Astrocyte (in vitro differentiated cells and primary cell): ENCODE measurements around the gene ITPK1. TPM values are rescaled to one million over a fixed set of nuclear protein-coding genes. Genes with fewer than 3 reads are reported as not detected.
A peak's percentile ranks its signal among the peaks of the same experiment; 100 is the strongest.

Experiments
- DNase-seq: peaks from one replicate; pipeline ENCODE4 v3.0.0-alpha.2; 2010; ENCODE audit warnings: low read depth
- FAIRE-seq: peaks from 2 replicates; lab custom pipeline; 2011; peaks lifted over from hg19 to GRCh38; lab: Jason Lieb, UNC
- H2AFZ ChIP-seq: 2 replicates; pipeline ENCODE4 v1.6.0; 2012; ENCODE audit warnings: low read depth, low read length, inconsistent platforms
- H3K27ac ChIP-seq: 2 replicates; pipeline ENCODE4 v1.5.1; 2011; ENCODE audit warnings: low read depth, low read length, inconsistent platforms
- H3K27me3 ChIP-seq: 2 replicates; pipeline ENCODE4 v1.6.0; 2011; ENCODE audit warnings: low read length, inconsistent platforms; ENCODE audit not compliant: insufficient read depth
- H3K36me3 ChIP-seq: 2 replicates; pipeline ENCODE4 v1.5.1; 2011; ENCODE audit warnings: low read length, inconsistent platforms; ENCODE audit not compliant: insufficient read depth
- H3K4me1 ChIP-seq: 2 replicates; pipeline ENCODE4 v1.5.1; 2011; ENCODE audit warnings: low read length, inconsistent platforms; ENCODE audit not compliant: insufficient read depth
- H3K4me2 ChIP-seq: 2 replicates; pipeline ENCODE4 v1.6.0; 2012; ENCODE audit warnings: low read length, inconsistent platforms
- H3K4me3 ChIP-seq: 2 replicates; pipeline ENCODE4 v1.5.1; 2011; ENCODE audit warnings: low read depth, mild to moderate bottlenecking, low read length, inconsistent platforms; ENCODE audit not compliant: insufficient read depth
- H3K79me2 ChIP-seq: 2 replicates; pipeline ENCODE4 v1.6.0; 2012; ENCODE audit warnings: mild to moderate bottlenecking, low read length, inconsistent platforms; ENCODE audit not compliant: insufficient read depth
- H3K9ac ChIP-seq: 2 replicates; pipeline ENCODE4 v1.6.0; 2012; ENCODE audit warnings: mild to moderate bottlenecking, low read length, inconsistent platforms
- H3K9me3 ChIP-seq: 2 replicates; pipeline ENCODE4 v1.5.1; 2012; ENCODE audit warnings: low read depth, mild to moderate bottlenecking, low read length, inconsistent platforms; ENCODE audit not compliant: insufficient read depth
- H4K20me1 ChIP-seq: 2 replicates; pipeline ENCODE4 v1.6.0; 2012; ENCODE audit warnings: low read length, inconsistent platforms; ENCODE audit not compliant: insufficient read depth
- H3K27ac Mint-ChIP-seq: one replicate; pipeline ENCODE4 v1.8.0; 2021; ENCODE audit warnings: mild to moderate bottlenecking, mixed read lengths; ENCODE audit not compliant: unreplicated experiment
- H3K27me3 Mint-ChIP-seq: one replicate; pipeline ENCODE4 v1.8.0; 2021; ENCODE audit warnings: low read depth, mixed read lengths; ENCODE audit not compliant: unreplicated experiment
- H3K36me3 Mint-ChIP-seq: one replicate; pipeline ENCODE4 v1.8.0; 2021; ENCODE audit warnings: low read depth, mixed read lengths; ENCODE audit not compliant: unreplicated experiment
- H3K4me1 Mint-ChIP-seq: one replicate; pipeline ENCODE4 v1.8.0; 2021; ENCODE audit warnings: low read depth, mixed read lengths; ENCODE audit not compliant: unreplicated experiment
- H3K4me3 Mint-ChIP-seq: one replicate; pipeline ENCODE4 v1.8.0; 2021; ENCODE audit warnings: mild to moderate bottlenecking, moderate library complexity, mixed read lengths; ENCODE audit not compliant: unreplicated experiment
- H3K9me3 Mint-ChIP-seq: one replicate; pipeline ENCODE4 v1.8.0; 2021; ENCODE audit warnings: mild to moderate bottlenecking, mixed read lengths; ENCODE audit not compliant: unreplicated experiment
- EZH2 ChIP-seq: IDR thresholded peaks from 2 replicates; pipeline ENCODE4 v1.6.1; 2012; ENCODE audit warnings: mild to moderate bottlenecking, low read length, inconsistent platforms; ENCODE audit not compliant: insufficient read depth
- total RNA-seq: library from RNA; stranded (reverse); gene quantifications from 2 replicates; pipeline ENCODE4 v1.2.1, GENCODE V29; 2021
- TF ChIP-seq, protein P1 (sequence below): IDR thresholded peaks from 2 replicates; pipeline ENCODE4 v1.5.1; 2011; ENCODE audit warnings: low read depth, mild to moderate bottlenecking, inconsistent platforms, low read length, moderate library complexity; ENCODE audit not compliant: insufficient read depth

The ITPK1 gene
- total RNA-seq, 1 donor from 2014 or later, result 13.0 TPM

DNA sequence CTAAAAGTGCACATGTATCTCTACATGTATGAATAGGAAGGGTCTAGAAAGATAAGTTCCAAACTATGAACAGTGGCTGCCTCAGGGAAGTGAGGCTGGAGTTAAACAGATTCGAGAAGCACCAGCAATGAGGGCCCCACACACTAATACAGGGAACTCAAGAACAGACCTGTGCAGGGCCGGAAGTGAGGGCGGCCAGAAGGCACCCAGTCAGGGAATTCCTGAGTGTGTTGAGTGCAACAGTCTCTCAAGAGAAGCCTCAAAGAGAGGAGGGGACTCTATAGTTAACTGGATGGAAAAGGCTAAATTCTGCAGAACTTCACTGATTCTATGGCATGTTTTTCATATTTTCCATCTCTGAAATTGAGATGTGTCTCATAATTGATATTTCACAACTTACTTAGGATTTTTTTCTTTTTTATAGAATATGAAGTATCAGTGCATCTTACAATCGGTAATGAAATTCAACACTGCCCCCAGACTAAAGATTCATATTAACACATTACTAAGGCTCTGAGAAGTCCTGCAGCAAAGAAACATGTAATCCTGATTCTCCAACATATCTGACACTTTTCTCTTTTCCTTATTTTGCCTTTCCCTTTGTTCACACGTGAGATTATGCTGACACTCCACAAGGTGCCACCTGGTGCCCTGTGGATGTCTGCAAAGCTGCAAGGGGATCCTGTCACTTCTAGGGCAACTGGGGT is 131.5 kb downstream of the ITPK1 start:
- Histone ChIP-seq H3K4me2 (no peak overlapping the region), H3K27ac (no peak overlapping the region), H3K36me3 (no peaks in the 10 kb centered on the region), H2AFZ (no peak overlapping the region), H3K27me3 (no peaks in the 10 kb centered on the region), H3K9me3 (no peaks in the 10 kb centered on the region), H4K20me1 (peaks cover 7% of the 10 kb centered on the region), H3K9ac (no peak overlapping the region), H3K4me1 (peaks cover 6% of the 10 kb centered on the region), H3K79me2 (no peaks in the 10 kb centered on the region), H3K4me3 (no peak overlapping the region)
- H3K4me3 Mint-ChIP-seq, result no peak overlapping the region
- no peak for DNase-seq
- peaks cover 2% of the 10 kb centered on the region for H3K27me3 Mint-ChIP-seq
- H3K9me3 Mint-ChIP-seq, result peaks cover 20% of the 10 kb centered on the region
- FAIRE-seq, result no peak
- H3K4me1 Mint-ChIP-seq, result peaks cover 12% of the 10 kb centered on the region
- no peak for TF ChIP-seq EZH2
- TF ChIP-seq, protein P1, sequence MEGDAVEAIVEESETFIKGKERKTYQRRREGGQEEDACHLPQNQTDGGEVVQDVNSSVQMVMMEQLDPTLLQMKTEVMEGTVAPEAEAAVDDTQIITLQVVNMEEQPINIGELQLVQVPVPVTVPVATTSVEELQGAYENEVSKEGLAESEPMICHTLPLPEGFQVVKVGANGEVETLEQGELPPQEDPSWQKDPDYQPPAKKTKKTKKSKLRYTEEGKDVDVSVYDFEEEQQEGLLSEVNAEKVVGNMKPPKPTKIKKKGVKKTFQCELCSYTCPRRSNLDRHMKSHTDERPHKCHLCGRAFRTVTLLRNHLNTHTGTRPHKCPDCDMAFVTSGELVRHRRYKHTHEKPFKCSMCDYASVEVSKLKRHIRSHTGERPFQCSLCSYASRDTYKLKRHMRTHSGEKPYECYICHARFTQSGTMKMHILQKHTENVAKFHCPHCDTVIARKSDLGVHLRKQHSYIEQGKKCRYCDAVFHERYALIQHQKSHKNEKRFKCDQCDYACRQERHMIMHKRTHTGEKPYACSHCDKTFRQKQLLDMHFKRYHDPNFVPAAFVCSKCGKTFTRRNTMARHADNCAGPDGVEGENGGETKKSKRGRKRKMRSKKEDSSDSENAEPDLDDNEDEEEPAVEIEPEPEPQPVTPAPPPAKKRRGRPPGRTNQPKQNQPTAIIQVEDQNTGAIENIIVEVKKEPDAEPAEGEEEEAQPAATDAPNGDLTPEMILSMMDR, result no peak
- no peak overlapping the region for H3K27ac Mint-ChIP-seq
- peaks cover 12% of the 10 kb centered on the region for H3K36me3 Mint-ChIP-seq

DNA sequence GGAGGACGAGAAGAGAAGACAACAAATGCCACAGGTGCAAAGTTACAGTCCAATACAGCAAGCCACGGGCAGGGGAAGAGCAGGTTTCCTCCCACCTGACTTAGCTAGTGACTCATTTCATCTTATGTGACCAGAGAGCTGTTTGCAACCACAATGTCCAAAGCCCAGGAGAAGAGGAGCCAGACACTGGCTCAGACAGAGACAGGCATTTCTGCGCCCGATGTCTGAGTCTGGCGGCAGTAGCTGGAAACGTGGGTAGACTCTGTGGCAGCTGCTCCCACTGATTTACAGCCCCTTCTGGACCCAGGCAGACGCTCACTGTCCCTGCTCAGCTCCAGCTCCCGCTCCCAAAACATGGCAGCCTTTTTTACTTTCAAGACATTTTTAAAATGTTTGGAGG is 132.8 kb downstream of the ITPK1 start:
- Histone ChIP-seq H3K9me3 (peaks cover 8% of the 10 kb centered on the region), H2AFZ (no peak overlapping the region), H4K20me1 (peaks cover 7% of the 10 kb centered on the region), H3K4me2 (no peak overlapping the region), H3K27ac (no peak overlapping the region), H3K79me2 (no peaks in the 10 kb centered on the region), H3K4me3 (no peak overlapping the region), H3K27me3 (no peaks in the 10 kb centered on the region), H3K4me1 (peaks cover 6% of the 10 kb centered on the region), H3K36me3 (no peaks in the 10 kb centered on the region), H3K9ac (no peak overlapping the region)
- TF ChIP-seq, protein P1, result no peak
- TF ChIP-seq EZH2, result no peak
- Mint-ChIP-seq H3K4me3 (no peak overlapping the region), H3K9me3 (peaks cover 27% of the 10 kb centered on the region), H3K27me3 (no peaks in the 10 kb centered on the region), H3K27ac (peak overlapping the region; percentile 29), H3K4me1 (peaks cover 10% of the 10 kb centered on the region), H3K36me3 (peaks cover 20% of the 10 kb centered on the region)
- DNase-seq (peak; percentile 33), FAIRE-seq (no peak)

DNA sequence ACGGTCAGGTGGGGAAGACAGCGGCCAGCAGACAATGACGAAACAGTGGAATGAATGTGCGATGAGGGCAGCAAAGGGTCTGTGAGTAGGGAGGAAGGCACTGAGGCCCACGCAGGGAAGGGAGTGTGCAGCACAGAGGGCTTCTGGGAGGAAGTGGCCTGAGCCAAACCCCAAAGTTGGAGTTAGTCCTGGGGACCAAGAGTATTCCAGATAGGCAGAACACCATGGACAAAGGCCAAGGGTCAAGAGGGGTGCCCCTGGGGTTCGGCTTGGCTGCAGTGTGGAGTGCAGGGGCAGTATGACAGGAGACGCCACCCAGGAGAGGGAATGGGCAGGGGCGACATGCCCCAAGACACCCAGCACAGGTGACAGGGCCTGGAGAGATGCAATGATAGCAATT is 134.0 kb downstream of the ITPK1 start:
- no peaks in the 10 kb centered on the region for H3K79me2 ChIP-seq
- peaks cover 10% of the 10 kb centered on the region for H3K4me1 Mint-ChIP-seq
- H3K27ac ChIP-seq, result no peak overlapping the region
- H3K9ac ChIP-seq, result no peak overlapping the region
- peaks cover 29% of the 10 kb centered on the region for H3K36me3 Mint-ChIP-seq
- no peak overlapping the region for H3K27ac Mint-ChIP-seq
- no peak overlapping the region for H2AFZ ChIP-seq
- H3K36me3 ChIP-seq, result no peaks in the 10 kb centered on the region
- H3K4me1 ChIP-seq, result peaks cover 6% of the 10 kb centered on the region
- no peak overlapping the region for H3K4me3 Mint-ChIP-seq
- no peak for FAIRE-seq
- peaks cover 34% of the 10 kb centered on the region for H3K9me3 Mint-ChIP-seq
- no peak for TF ChIP-seq EZH2
- TF ChIP-seq, protein P1, result no peak
- H3K4me3 ChIP-seq, result no peak overlapping the region
- H3K27me3 ChIP-seq, result no peaks in the 10 kb centered on the region
- no peak for DNase-seq
- peaks cover 2% of the 10 kb centered on the region for H3K27me3 Mint-ChIP-seq
- H3K9me3 ChIP-seq, result peaks cover 8% of the 10 kb centered on the region
- peaks cover 4% of the 10 kb centered on the region for H4K20me1 ChIP-seq
- no peak overlapping the region for H3K4me2 ChIP-seq
